K562 (cell line): ENCODE data around the gene ANKRD36B. TPM values are rescaled to one million over a fixed set of nuclear protein-coding genes. Genes with fewer than 3 reads are reported as not detected.

Experiments used
- ARID4B ChIP-seq: sonication (generic); formaldehyde crosslinking; IDR thresholded peaks from 2 replicates; pipeline ENCODE4 v1.8.0; 2022; ENCODE audit warnings: mild to moderate bottlenecking, missing genetic modification reagents
- CTBP1 ChIP-seq: fragments of 450-650 bp; IDR thresholded peaks from 2 replicates; pipeline ENCODE4 v1.6.1; 2016; ENCODE audit warnings: borderline replicate concordance
- EP400 ChIP-seq: fragments of 450-650 bp; IDR thresholded peaks from 2 replicates; pipeline ENCODE4 v1.6.1; 2017; ENCODE audit warnings: antibody characterized with exemption, mild to moderate bottlenecking, moderate library complexity
- FOXK2 ChIP-seq, 2 experiments: fragments of 450-650 bp; IDR thresholded peaks in 1 of 2; conservative IDR thresholded peaks in 1 of 2; 2 replicates each; pipeline ENCODE4 v1.6.1; 2016; ENCODE audit warnings: low read depth in 2 of 2, mild to moderate bottlenecking in 1 of 2
- GTF2E2 ChIP-seq: fragments of 200-800 bp; sonication (Bioruptor generic); IDR thresholded peaks from 2 replicates; pipeline ENCODE4 v1.6.1; 2016; ENCODE audit warnings: missing genetic modification characterization, missing compliant biosample characterization
- MTA3 ChIP-seq: fragments of 450-650 bp; formaldehyde crosslinking; IDR thresholded peaks from 2 replicates; pipeline ENCODE4 v1.6.1; 2017; ENCODE audit warnings: mild to moderate bottlenecking, borderline replicate concordance
- NR3C1 ChIP-seq: sonication (generic); formaldehyde crosslinking; IDR thresholded peaks from 2 replicates; pipeline ENCODE4 v1.8.1; 2022; ENCODE audit warnings: missing genetic modification reagents
- PHF8 ChIP-seq: fragments of 200-600 bp; sonication (generic); IDR thresholded peaks from 2 replicates; pipeline ENCODE4 v1.6.1; 2012; ENCODE audit warnings: mixed run types, mild to moderate bottlenecking, inconsistent platforms, low read length, moderate library complexity, borderline replicate concordance
- POLR2B ChIP-seq: fragments of 450-650 bp; IDR thresholded peaks from 2 replicates; pipeline ENCODE4 v1.6.1; 2018; ENCODE audit warnings: low read depth; ENCODE audit not compliant: partially characterized antibody
- POLR2H ChIP-seq: IDR thresholded peaks from 2 replicates; pipeline ENCODE4 v1.6.1; 2016; ENCODE audit warnings: missing genetic modification characterization, low read depth, mild to moderate bottlenecking, control low read depth, missing compliant biosample characterization, moderate library complexity
- SUPT5H ChIP-seq: fragments of 450-650 bp; IDR thresholded peaks from 2 replicates; pipeline ENCODE4 v1.6.1; 2016
- TCF3 ChIP-seq: sonication (generic); formaldehyde crosslinking; IDR thresholded peaks from 2 replicates; pipeline ENCODE4 v1.4.0; 2020; ENCODE audit warnings: mild to moderate bottlenecking, missing genetic modification reagents
- VEZF1 ChIP-seq: fragments of 200-800 bp; sonication (Bioruptor generic); IDR thresholded peaks from 2 replicates; pipeline ENCODE4 v1.6.1; 2017; ENCODE audit warnings: missing genetic modification characterization, missing compliant biosample characterization
- ZFX ChIP-seq: sonication (generic); formaldehyde crosslinking; IDR thresholded peaks from 2 replicates; pipeline ENCODE4 v1.8.0; 2022; ENCODE audit warnings: mild to moderate bottlenecking, missing genetic modification reagents, moderate library complexity
- ZNF639 ChIP-seq, 2 experiments: fragments of 200-800 bp in 1 of 2; sonication (Bioruptor generic) in 1 of 2; sonication (generic) in 1 of 2; formaldehyde crosslinking in 1 of 2; IDR thresholded peaks in 1 of 2; conservative IDR thresholded peaks in 1 of 2; 2 replicates each; pipeline versions ENCODE4 v1.5.0 to v1.6.1; 2016 to 2020; ENCODE audit warnings: missing compliant biosample characterization in 1 of 2, missing genetic modification characterization in 1 of 2, missing genetic modification reagents in 1 of 2
- polyA plus RNA-seq, 8 experiments: library from polyadenylated mRNA; depleted of rRNA in 4 of 8; stranded (reverse) in 5 of 8; unstranded in 3 of 8; fragments of >200 nt; fragmentation: Nextera tagmentation in 2 of 8; fragmentation: Illumina TruSeq in 1 of 8; extraction: Ambion mirVana in 2 of 8; extraction: Trizol in 1 of 8; gene quantifications; 2 replicates each; pipeline versions ENCODE4 v1.2.1 to v1.2.3, GENCODE V29; 2011 to 2014; ENCODE audit warnings: inconsistent platforms in 1 of 8, missing spikeins in 1 of 8
- total RNA-seq, 7 experiments: library from RNA; depleted of rRNA in 6 of 7; stranded (reverse); fragments of >200 nt in 6 of 7; fragmentation: Illumina TruSeq in 2 of 7; extraction: Trizol in 2 of 7; gene quantifications; 2 replicates each; pipeline versions ENCODE4 v1.2.1 to v1.2.3, GENCODE V29; 2011 to 2021; ENCODE audit warnings: low replicate concordance in 1 of 7
- TF ChIP-seq, protein P1 (sequence below), 2 experiments: IDR thresholded peaks; 2 replicates each; pipeline ENCODE4 v1.6.1; 2011; ENCODE audit warnings: borderline replicate concordance in 1 of 2, control low read depth in 1 of 2, low read depth in 1 of 2, low read length in 1 of 2, mild to moderate bottlenecking in 1 of 2, mixed read lengths in 1 of 2, moderate library complexity in 1 of 2; ENCODE audit not compliant: insufficient read depth in 1 of 2, insufficient read length in 1 of 2, poor library complexity in 1 of 2, severe bottlenecking in 1 of 2; ENCODE audit errors: extremely low read depth in 1 of 2

The ANKRD36B gene
- total and polyA plus RNA-seq, 9 of the 15 experiments (the other 6 are each of a cell fraction or from before 2014, with no cell fraction given) = 7.6 to 40.9 (median 13.3) TPM

DNA sequence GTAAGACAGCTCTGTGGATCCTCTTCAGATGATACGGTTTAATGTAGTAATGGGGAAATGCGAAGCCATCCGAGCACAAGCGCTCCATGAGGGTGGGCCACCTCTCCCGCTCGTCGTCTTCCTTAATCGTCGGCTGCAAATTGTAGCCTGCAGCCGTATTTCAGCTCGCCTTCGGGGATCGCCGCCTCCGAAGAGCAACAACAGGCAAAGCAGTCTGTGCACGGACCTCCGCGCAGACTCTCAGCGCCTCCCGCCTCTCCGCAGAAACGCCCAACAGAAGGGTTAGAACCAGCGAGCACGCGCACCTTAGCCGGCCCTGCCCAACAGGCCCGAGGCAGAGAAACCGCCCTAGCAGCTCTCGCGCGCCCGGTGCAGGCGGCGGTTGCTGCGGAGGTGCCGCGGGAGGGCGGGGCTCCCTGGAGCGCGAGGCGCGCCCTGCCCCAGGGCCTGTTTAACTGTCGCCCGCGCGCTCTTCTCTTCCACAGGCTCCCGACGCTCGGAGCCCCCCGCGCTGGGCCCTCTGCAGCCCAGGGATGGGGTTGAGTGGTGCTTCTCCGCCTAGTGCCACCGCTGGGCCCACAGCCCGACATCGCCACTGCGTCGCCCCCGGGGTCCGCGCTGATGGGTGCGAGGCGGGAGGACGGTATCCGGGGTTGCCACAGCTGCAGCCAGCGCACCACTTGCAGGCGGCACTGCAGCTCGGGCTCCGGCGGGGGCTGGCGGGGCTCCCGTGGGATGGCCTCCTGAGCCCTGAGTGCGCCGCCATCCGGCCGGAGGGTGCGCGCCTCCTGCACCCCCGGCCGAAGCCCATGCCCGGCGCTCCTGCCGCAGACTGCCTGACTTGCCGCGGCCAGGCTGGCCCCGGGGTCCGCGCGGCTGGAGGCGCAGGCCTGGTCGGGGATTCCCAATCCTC lies at the start of gene ANKRD36B (continued):
- TF ChIP-seq VEZF1 (peak; percentile 49), CTBP1 (peak; percentile 75), ARID4B (CRISPR knock-in tag) (peak; percentile 77; the same call in 1 of the 2 replicates), POLR2H (tag) (0 out of 2 replicates have a peak, but pooled peaks have one; percentile 16), TCF3 (CRISPR knock-in tag) (0 out of 2 replicates have a peak, but pooled peaks have one; percentile 17), ZNF639 (CRISPR knock-in tag; conservative IDR thresholded peaks at IDR 0.05 in 1 of 2, IDR thresholded peaks at IDR 0.05 in 1 of 2) (0 out of 4 replicates have a peak, but pooled peaks of 1 of the 2 experiments have one; percentile 34), SUPT5H (peak; percentile 70), MTA3 (peak; percentile 26; the same call in 1 of the 2 replicates), POLR2B (peak; percentile 27), NR3C1 (peak; percentile 62), GTF2E2 (tag) (0 out of 2 replicates have a peak, but pooled peaks have one; percentile 71), EP400 (peak; percentile 49), ZFX (CRISPR knock-in tag) (peak; percentile 93), PHF8 (peak; percentile 64; the same call in 1 of the 2 replicates), FOXK2 (conservative IDR thresholded peaks at IDR 0.05 in 1 of 2, IDR thresholded peaks at IDR 0.05 in 1 of 2; ENCODE audit: low read depth in 2 of 2) (peak in 1 of 2 experiments; percentile 65; a peak in 3 of 4 replicates)
- TF ChIP-seq, protein P1, sequence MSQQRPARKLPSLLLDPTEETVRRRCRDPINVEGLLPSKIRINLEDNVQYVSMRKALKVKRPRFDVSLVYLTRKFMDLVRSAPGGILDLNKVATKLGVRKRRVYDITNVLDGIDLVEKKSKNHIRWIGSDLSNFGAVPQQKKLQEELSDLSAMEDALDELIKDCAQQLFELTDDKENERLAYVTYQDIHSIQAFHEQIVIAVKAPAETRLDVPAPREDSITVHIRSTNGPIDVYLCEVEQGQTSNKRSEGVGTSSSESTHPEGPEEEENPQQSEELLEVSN (IDR thresholded peaks at IDR 0.05; ENCODE audit: borderline replicate concordance in 1 of 2, extremely low read depth in 1 of 2, insufficient read depth in 1 of 2, insufficient read length in 1 of 2, low read depth in 1 of 2, low read length in 1 of 2, poor library complexity in 1 of 2, severe bottlenecking in 1 of 2) = peak; percentile 45 to 77
